Dendritic cell treated with granulocyte-macrophage colony-stimulating factor and Interleukin-4, amounts not matched to agents 40 ng/mL and 50 ng/mL, for 4 days (primary cell): Measurements from ENCODE around the gene LUC7L2.
A peak's percentile ranks its signal among the peaks of the same experiment; 100 is the strongest.
"Not testable (repeated sequence)": the region's sequence is repeated elsewhere in the genome, so short reads cannot be mapped to it uniquely, and the experiment has no call there.

Experiments
- H3K27ac Mint-ChIP-seq: one replicate; pipeline ENCODE4 v1.8.0; 2022; ENCODE audit warnings: mild to moderate bottlenecking, mixed read lengths
- H3K27me3 Mint-ChIP-seq: one replicate; pipeline ENCODE4 v1.8.0; 2022; ENCODE audit warnings: mild to moderate bottlenecking, mixed read lengths
- H3K36me3 Mint-ChIP-seq: one replicate; pipeline ENCODE4 v1.8.0; 2022; ENCODE audit warnings: low read depth, mixed read lengths
- H3K4me1 Mint-ChIP-seq: one replicate; pipeline ENCODE4 v1.8.0; 2022; ENCODE audit warnings: low read depth, mixed read lengths
- H3K4me3 Mint-ChIP-seq: one replicate; pipeline ENCODE4 v1.8.0; 2022; ENCODE audit warnings: mild to moderate bottlenecking, moderate library complexity, mixed read lengths
- H3K9me3 Mint-ChIP-seq: one replicate; pipeline ENCODE4 v1.8.0; 2022; ENCODE audit warnings: mixed read lengths
- intact Hi-C: fragments of 100-400 bp; cut with micrococcal nuclease; formaldehyde crosslinking; loops from one replicate; pipeline ENCODE4 v1.15.0; 2022

Gene LUC7L2

GRCh38 chr7:139359366-139360209, at the start of gene LUC7L2:
Gene LUC7L2 (plus strand): TSS chr7:139359894. CDS start chr7:139360262, 368 bp downstream.
- Mint-ChIP-seq H3K27ac (peak within 1 kb of the TSS; percentile 98), H3K27me3 (no peaks in the 10 kb centered on the region), H3K36me3 (peaks cover 38% of the 10 kb centered on the region), H3K4me3 (peak within 1 kb of the TSS; percentile 86), H3K4me1 (peaks cover 23% of the 10 kb centered on the region), H3K9me3 (no peaks in the 10 kb centered on the region)
- intact Hi-C loops, result loop anchor here (1.0 kb wide), 1 partner anchor 18 kb away; the partner anchor contains the start of gene FMC1

- intact Hi-C loops, result no loop called here
- Mint-ChIP-seq H3K27me3 (no peaks in the 10 kb centered on the region), H3K27ac (no peak overlapping the region), H3K9me3 (no peaks in the 10 kb centered on the region), H3K4me3 (no peak overlapping the region), H3K36me3 (no peaks in the 10 kb centered on the region), H3K4me1 (no peaks in the 10 kb centered on the region)
Measured at GRCh38 chr7:139317939-139318505, 41.7 kb upstream of the LUC7L2 start.

- Mint-ChIP-seq H3K36me3 (no peaks in the 10 kb centered on the region), H3K9me3 (no peaks in the 10 kb centered on the region), H3K27me3 (no peaks in the 10 kb centered on the region), H3K4me1 (no peaks in the 10 kb centered on the region), H3K27ac (no peak overlapping the region), H3K4me3 (no peak overlapping the region)
- intact Hi-C loops, result no loop called here
Measured at GRCh38 chr7:139321071-139321745, 38.5 kb upstream of the LUC7L2 start.

- H3K9me3 Mint-ChIP-seq, H3K27me3 Mint-ChIP-seq, H3K27ac Mint-ChIP-seq, H3K4me1 Mint-ChIP-seq, intact Hi-C loops, H3K4me3 Mint-ChIP-seq, H3K36me3 Mint-ChIP-seq: not testable (repeated sequence)
Measured at GRCh38 chr7:139324709-139325108, 35.0 kb upstream of the LUC7L2 start.

- Mint-ChIP-seq H3K27me3 (no peaks in the 10 kb centered on the region), H3K4me3 (no peak overlapping the region), H3K27ac (no peak overlapping the region), H3K9me3 (no peaks in the 10 kb centered on the region), H3K36me3 (no peaks in the 10 kb centered on the region), H3K4me1 (no peaks in the 10 kb centered on the region)
- intact Hi-C loops, result no loop called here
Measured at GRCh38 chr7:139328375-139328774, 31.3 kb upstream of the LUC7L2 start.

GRCh38 chr7:139329119-139329518, 30.6 kb upstream of the LUC7L2 start:
- no peaks in the 10 kb centered on the region for H3K9me3 Mint-ChIP-seq
- peaks cover 1% of the 10 kb centered on the region for H3K27me3 Mint-ChIP-seq
- H3K4me3 Mint-ChIP-seq, result no peak overlapping the region
- H3K4me1 Mint-ChIP-seq, result no peaks in the 10 kb centered on the region
- no peaks in the 10 kb centered on the region for H3K36me3 Mint-ChIP-seq
- no peak overlapping the region for H3K27ac Mint-ChIP-seq
- intact Hi-C loops, result no loop called here

- intact Hi-C loops, result no loop called here
- Mint-ChIP-seq H3K9me3 (no peaks in the 10 kb centered on the region), H3K36me3 (no peaks in the 10 kb centered on the region), H3K27ac (no peak overlapping the region), H3K4me3 (no peak overlapping the region), H3K27me3 (peaks cover 1% of the 10 kb centered on the region), H3K4me1 (no peaks in the 10 kb centered on the region)
Measured at GRCh38 chr7:139330333-139331030, 29.2 kb upstream of the LUC7L2 start.

- Mint-ChIP-seq H3K4me1 (no peaks in the 10 kb centered on the region), H3K36me3 (no peaks in the 10 kb centered on the region), H3K27me3 (peaks cover 1% of the 10 kb centered on the region), H3K27ac (no peak overlapping the region), H3K9me3 (no peaks in the 10 kb centered on the region), H3K4me3 (no peak overlapping the region)
- intact Hi-C loops, result no loop called here
Measured at GRCh38 chr7:139332697-139333359, 26.9 kb upstream of the LUC7L2 start.

- H3K4me3 Mint-ChIP-seq, H3K27ac Mint-ChIP-seq, H3K9me3 Mint-ChIP-seq, H3K36me3 Mint-ChIP-seq, H3K4me1 Mint-ChIP-seq, intact Hi-C loops, H3K27me3 Mint-ChIP-seq: not testable (repeated sequence)
Measured at GRCh38 chr7:139333443-139333842, 26.3 kb upstream of the LUC7L2 start.

- intact Hi-C loops, result no loop called here
- Mint-ChIP-seq H3K4me3 (no peak overlapping the region), H3K9me3 (no peaks in the 10 kb centered on the region), H3K27ac (no peak overlapping the region), H3K4me1 (peaks cover 4% of the 10 kb centered on the region), H3K36me3 (no peaks in the 10 kb centered on the region), H3K27me3 (peaks cover 1% of the 10 kb centered on the region)
Measured at GRCh38 chr7:139334399-139335150, 25.1 kb upstream of the LUC7L2 start.

GRCh38 chr7:139339025-139339424, 20.7 kb upstream of the LUC7L2 start:
- intact Hi-C loops, result no loop called here
- Mint-ChIP-seq H3K9me3 (no peaks in the 10 kb centered on the region), H3K27ac (peak overlapping the region; percentile 100), H3K4me1 (peaks cover 21% of the 10 kb centered on the region), H3K27me3 (peaks cover under 1% of the 10 kb centered on the region), H3K36me3 (peaks cover 21% of the 10 kb centered on the region), H3K4me3 (peak overlapping the region; percentile 49)

GRCh38 chr7:139339698-139340036, 20.0 kb upstream of the LUC7L2 start:
- H3K9me3 Mint-ChIP-seq, result no peaks in the 10 kb centered on the region
- intact Hi-C loops, result loop anchor here (2.0 kb wide), 2 partner anchors 109 to 231 kb away; partner anchors contain the start of genes UBN2 and ZC3HAV1
- H3K4me3 Mint-ChIP-seq, result peak overlapping the region; percentile 86
- peak overlapping the region; percentile 100 for H3K27ac Mint-ChIP-seq
- H3K4me1 Mint-ChIP-seq, result peaks cover 21% of the 10 kb centered on the region
- H3K27me3 Mint-ChIP-seq, result no peaks in the 10 kb centered on the region
- H3K36me3 Mint-ChIP-seq, result peaks cover 21% of the 10 kb centered on the region
